GM19372 (cell line): Measurements from ENCODE around the gene GGA1.
"Not testable (repeated sequence)": the region's sequence is repeated elsewhere in the genome, so short reads cannot be mapped to it uniquely, and the experiment has no call there.

Experiments
- ATAC-seq: cut with Tn5 transposase; IDR thresholded peaks from one replicate; pipeline ENCODE4 v1.9.1; 2021; ENCODE audit warnings: mild to moderate bottlenecking, low read depth, moderate library complexity; ENCODE audit not compliant: unreplicated experiment

GGA1 gene

GRCh38 chr22:37607010-37607934 is 1.4 kb upstream of the GGA1 start:
- no peak for ATAC-seq

GRCh38 chr22:37607935-37608476 is 628 bp upstream of the GGA1 start:
- ATAC-seq = no peak

- ATAC-seq = no peak
These were observed 862 bp downstream of the GGA1 start for GRCh38 chr22:37609240-37610152.

- not testable (repeated sequence) for ATAC-seq
These were observed 1.5 kb downstream of the GGA1 start for GRCh38 chr22:37610153-37610475.

GRCh38 chr22:37610480-37611129 is 2.0 kb downstream of the GGA1 start:
- ATAC-seq = no peak

GRCh38 chr22:37611207-37611606 is 2.6 kb downstream of the GGA1 start:
- ATAC-seq = no peak

- ATAC-seq = no peak
These were observed 7.8 kb downstream of the GGA1 start for GRCh38 chr22:37616201-37617083.

GRCh38 chr22:37617431-37617830 is 8.8 kb downstream of the GGA1 start:
- ATAC-seq = no peak

GRCh38 chr22:37618072-37618656 is 9.5 kb downstream of the GGA1 start:
- ATAC-seq = no peak

GRCh38 chr22:37618674-37619073 is 10.0 kb downstream of the GGA1 start:
- ATAC-seq = no peak

GRCh38 chr22:37619991-37620390 is 11.4 kb downstream of the GGA1 start:
- ATAC-seq = no peak

- no peak for ATAC-seq
These were observed 12.8 kb downstream of the GGA1 start for GRCh38 chr22:37621352-37621860.

GRCh38 chr22:37623075-37624016 is 14.7 kb downstream of the GGA1 start:
- ATAC-seq = no peak

GRCh38 chr22:37624017-37624365 is 15.4 kb downstream of the GGA1 start:
- no peak for ATAC-seq

- ATAC-seq = no peak
These were observed 16.2 kb downstream of the GGA1 start for GRCh38 chr22:37624876-37625275.

GRCh38 chr22:37625737-37626136 is 17.1 kb downstream of the GGA1 start:
- no peak for ATAC-seq

- no peak for ATAC-seq
These were observed 17.5 kb downstream of the GGA1 start for GRCh38 chr22:37626144-37626543.

GRCh38 chr22:37626556-37627075 is 18.0 kb downstream of the GGA1 start:
- no peak for ATAC-seq
